Measurements from ENCODE around the gene PTGS1. TPM values are rescaled to one million over a fixed set of nuclear protein-coding genes. Genes with fewer than 3 reads are reported as not detected.

The PTGS1 gene
- total and polyA plus RNA-seq, 2 of the 8 experiments (the other 6 are each of a cell fraction or from before 2014, with no cell fraction given), result 1.1 to 1.9 TPM

DNA sequence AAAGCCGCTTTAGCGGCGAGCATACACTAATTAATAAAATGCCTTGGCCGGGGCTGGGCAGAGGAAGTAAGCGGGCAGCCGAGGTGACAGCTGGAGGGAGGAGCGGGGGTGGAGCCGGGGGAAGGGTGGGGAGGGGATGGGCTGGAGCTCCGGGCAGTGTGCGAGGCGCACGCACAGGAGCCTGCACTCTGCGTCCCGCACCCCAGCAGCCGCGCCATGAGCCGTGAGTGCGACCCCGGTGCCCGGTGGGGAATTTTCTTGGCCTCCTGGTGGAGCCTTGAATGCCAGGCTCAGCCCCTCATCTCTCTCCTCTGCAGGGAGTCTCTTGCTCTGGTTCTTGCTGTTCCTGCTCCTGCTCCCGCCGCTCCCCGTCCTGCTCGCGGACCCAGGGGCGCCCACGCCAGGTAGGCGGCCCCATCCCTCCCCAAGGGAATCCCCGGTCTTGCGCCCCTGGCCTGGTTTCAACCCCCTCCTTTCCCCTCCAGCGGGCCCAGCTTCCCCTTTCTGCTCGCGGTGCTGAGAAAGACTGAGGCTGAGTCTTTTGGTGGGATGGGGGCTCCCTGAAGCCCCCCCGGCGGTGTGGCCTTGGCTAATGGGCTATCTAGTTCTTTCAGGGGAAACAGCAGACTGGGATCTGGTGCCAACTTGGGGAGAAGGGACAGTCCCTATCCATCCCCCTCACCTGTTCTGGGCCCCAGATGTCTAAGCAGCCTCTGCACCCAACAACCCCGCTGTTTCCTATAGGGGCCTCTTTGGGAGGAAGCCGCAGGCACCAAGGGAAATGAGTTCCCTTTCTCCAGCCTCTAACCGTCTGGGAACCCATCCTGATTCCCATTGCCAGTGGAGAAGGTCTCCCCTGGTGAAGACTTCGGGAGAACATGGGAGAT, at the start of gene PTGS1 (continued):
- peak; percentile 53; the same call in 1 of the 2 replicates for TF ChIP-seq SUZ12 (IDR thresholded peaks at IDR 0.05; ENCODE audit: low read length)
- peak; percentile 49 for TF ChIP-seq ASH2L (IDR thresholded peaks at IDR 0.05; ENCODE audit: low read length)
- peak; percentile 90 for TF ChIP-seq KDM4A (IDR thresholded peaks at IDR 0.05; ENCODE audit: low read depth, low read length, severe bottlenecking)
- TF ChIP-seq SIN3A (conservative IDR thresholded peaks at IDR 0.05 in 1 of 2, IDR thresholded peaks at IDR 0.05 in 1 of 2; ENCODE audit: low read depth in 1 of 2, low read length in 2 of 2), result peak in 1 of 2 experiments; percentile 58; a peak in 1 of 4 replicates

All from H1 (cell line).